H9 (cell line): Measurements from ENCODE around the gene MITF. TPM values are rescaled to one million over a fixed set of nuclear protein-coding genes. Genes with fewer than 3 reads are reported as not detected.

Source experiments
- DNase-seq: peaks from one replicate; pipeline ENCODE4 v3.0.0-alpha.2; 2017
- H2AFZ ChIP-seq: one replicate; pipeline ENCODE4 v1.6.1; 2013; ENCODE audit warnings: mild to moderate bottlenecking, low read length, control low read depth, moderate library complexity
- H2AK5ac ChIP-seq: 2 replicates; pipeline ENCODE4 v1.6.1; 2013; ENCODE audit warnings: low read length, control low read depth, mixed read lengths; ENCODE audit not compliant: insufficient read length
- H2BK120ac ChIP-seq: one replicate; pipeline ENCODE4 v1.6.1; 2013; ENCODE audit warnings: low read depth, mild to moderate bottlenecking, low read length, control low read depth, inconsistent platforms; ENCODE audit not compliant: poor library complexity, severe bottlenecking
- H2BK12ac ChIP-seq: 2 replicates; pipeline ENCODE4 v1.6.1; 2013; ENCODE audit warnings: low read length, control low read depth, mixed read lengths, low read depth; ENCODE audit not compliant: insufficient read length
- H2BK15ac ChIP-seq: 2 replicates; pipeline ENCODE4 v1.6.1; 2013; ENCODE audit warnings: low read depth, low read length, control low read depth
- H2BK20ac ChIP-seq: one replicate; pipeline ENCODE4 v1.6.1; 2013; ENCODE audit warnings: low read depth, mild to moderate bottlenecking, low read length, control low read depth, inconsistent platforms; ENCODE audit not compliant: poor library complexity, severe bottlenecking
- H2BK5ac ChIP-seq: 2 replicates; pipeline ENCODE4 v1.6.1; 2013; ENCODE audit warnings: low read length, control low read depth, mixed read lengths; ENCODE audit not compliant: insufficient read length
- H3K14ac ChIP-seq: 2 replicates; pipeline ENCODE4 v1.6.1; 2013; ENCODE audit warnings: low read length, control low read depth; ENCODE audit not compliant: insufficient read depth
- H3K18ac ChIP-seq: 2 replicates; pipeline ENCODE4 v1.6.1; 2013; ENCODE audit warnings: low read depth, mild to moderate bottlenecking, mixed read lengths, low read length, control low read depth; ENCODE audit not compliant: insufficient read length
- H3K23ac ChIP-seq: 2 replicates; pipeline ENCODE4 v1.6.1; 2013; ENCODE audit warnings: low read length, control low read depth, mixed read lengths, low read depth; ENCODE audit not compliant: insufficient read length
- H3K23me2 ChIP-seq: 2 replicates; pipeline ENCODE4 v1.6.1; 2013; ENCODE audit warnings: low read depth, mild to moderate bottlenecking, mixed read lengths, low read length, control low read depth; ENCODE audit not compliant: insufficient read length, poor library complexity, severe bottlenecking
- H3K27ac ChIP-seq: 2 replicates; pipeline ENCODE4 v1.5.1; 2013; ENCODE audit warnings: low read length, control low read depth, mixed read lengths, low read depth; ENCODE audit not compliant: insufficient read length
- H3K27me3 ChIP-seq: 2 replicates; pipeline ENCODE4 v1.6.1; 2013; ENCODE audit warnings: low read length, control low read depth, inconsistent platforms; ENCODE audit not compliant: insufficient read depth
- H3K4ac ChIP-seq: 2 replicates; pipeline ENCODE4 v1.6.1; 2013; ENCODE audit warnings: low read depth, mild to moderate bottlenecking, control low read depth, inconsistent platforms, low read length, moderate library complexity
- H3K4me1 ChIP-seq: 2 replicates; pipeline ENCODE4 v1.6.1; 2013; ENCODE audit warnings: low read length, control low read depth, inconsistent platforms; ENCODE audit not compliant: insufficient read depth
- H3K4me2 ChIP-seq: 2 replicates; pipeline ENCODE4 v1.6.1; 2013; ENCODE audit warnings: low read length, control low read depth, mixed read lengths; ENCODE audit not compliant: insufficient read length, insufficient read depth
- H3K56ac ChIP-seq: 2 replicates; pipeline ENCODE4 v1.6.1; 2013; ENCODE audit warnings: low read depth, mild to moderate bottlenecking, mixed read lengths, low read length, control low read depth; ENCODE audit not compliant: insufficient read length
- H3K79me1 ChIP-seq: 2 replicates; pipeline ENCODE4 v1.6.1; 2013; ENCODE audit warnings: low read depth, mild to moderate bottlenecking, moderate library complexity, low read length, control low read depth, inconsistent platforms; ENCODE audit not compliant: insufficient read depth, poor library complexity, severe bottlenecking
- H3K79me2 ChIP-seq: 2 replicates; pipeline ENCODE4 v1.6.1; 2013; ENCODE audit warnings: low read length, control low read depth, inconsistent platforms; ENCODE audit not compliant: insufficient read depth
- H3K9ac ChIP-seq: 2 replicates; pipeline ENCODE4 v1.6.1; 2013; ENCODE audit warnings: low read length, control low read depth, mixed read lengths; ENCODE audit not compliant: insufficient read length; ENCODE audit errors: extremely low read depth
- H3K9me3 ChIP-seq: one replicate; pipeline ENCODE4 v1.6.1; 2013; ENCODE audit warnings: low read depth, low read length, inconsistent platforms; ENCODE audit not compliant: control insufficient read depth
- H3T11ph ChIP-seq: one replicate; pipeline ENCODE4 v1.6.1; 2013; ENCODE audit warnings: mild to moderate bottlenecking, low read length, control low read depth, inconsistent platforms
- H4K20me1 ChIP-seq: one replicate; pipeline ENCODE4 v1.6.1; 2013; ENCODE audit not compliant: control insufficient read depth, insufficient read length, insufficient read depth
- H4K5ac ChIP-seq: 2 replicates; pipeline ENCODE4 v1.6.1; 2013; ENCODE audit warnings: low read depth, mild to moderate bottlenecking, mixed read lengths, low read length, control low read depth; ENCODE audit not compliant: insufficient read length
- H4K8ac ChIP-seq: replicated peaks from 2 replicates; pipeline ENCODE4 v1.6.1; 2013; ENCODE audit warnings: low read length, control low read depth, mixed read lengths, low read depth; ENCODE audit not compliant: insufficient read length
- H4K91ac ChIP-seq: 2 replicates; pipeline ENCODE4 v1.6.1; 2013; ENCODE audit warnings: low read depth, mild to moderate bottlenecking, moderate library complexity, mixed read lengths, low read length, control low read depth; ENCODE audit not compliant: insufficient read length
- H3K27ac Mint-ChIP-seq, 3 experiments: 2 replicates in 2 of 3; 3 replicates in 1 of 3; pipeline ENCODE4 v1.8.0; 2020 to 2021; ENCODE audit warnings: mixed read lengths in 3 of 3, mild to moderate bottlenecking in 1 of 3, moderate library complexity in 1 of 3
- H3K27me3 Mint-ChIP-seq: 2 replicates; pipeline ENCODE4 v1.8.0; 2021; ENCODE audit warnings: low read depth, mild to moderate bottlenecking, moderate library complexity, mixed read lengths
- H3K36me3 Mint-ChIP-seq, 3 experiments: 2 replicates in 2 of 3; 3 replicates in 1 of 3; pipeline ENCODE4 v1.8.0; 2020 to 2021; ENCODE audit warnings: low read depth in 3 of 3, mixed read lengths in 3 of 3; ENCODE audit not compliant: insufficient read depth in 1 of 3
- H3K4me1 Mint-ChIP-seq, 2 experiments: 2 replicates each; pipeline ENCODE4 v1.8.0; 2020; ENCODE audit warnings: mixed read lengths in 2 of 2
- H3K4me3 Mint-ChIP-seq, 2 experiments: 2 replicates in 1 of 2; 3 replicates in 1 of 2; pipeline ENCODE4 v1.8.0; 2020 to 2021; ENCODE audit warnings: mild to moderate bottlenecking in 2 of 2, mixed read lengths in 2 of 2, moderate library complexity in 1 of 2
- H3K9me3 Mint-ChIP-seq, 2 experiments: 2 replicates in 1 of 2; 3 replicates in 1 of 2; pipeline ENCODE4 v1.8.0; 2020; ENCODE audit warnings: mild to moderate bottlenecking in 2 of 2, mixed read lengths in 2 of 2, moderate library complexity in 1 of 2
- WGBS: extraction: QIAGEN DNeasy Blood & Tissue Kit; methylation state at CpG from one replicate; pipeline ENCODE4 v1.1.7; 2013; ENCODE audit warnings: missing lambda C conversion rate, low lambda C conversion rate, mixed read lengths; ENCODE audit not compliant: insufficient read length; ENCODE audit errors: extremely low coverage; 5-methylcytosine and 5-hydroxymethylcytosine counted together
- total RNA-seq: library from RNA; stranded (reverse); gene quantifications from 2 replicates; pipeline ENCODE4 v1.2.1, GENCODE V29; 2021
- TF ChIP-seq, protein P1 (sequence below): fragments of 200-600 bp; sonication (generic); conservative IDR thresholded peaks from 3 replicates; pipeline ENCODE4 v1.8.0; 2021; ENCODE audit warnings: antibody characterized with exemption, mild to moderate bottlenecking

Gene MITF
- total RNA-seq, 1 experiment from 2014 or later = 0.81 TPM

- no peak overlapping the region for H4K8ac ChIP-seq
- H3T11ph ChIP-seq = no peak overlapping the region
- TF ChIP-seq, protein P1, sequence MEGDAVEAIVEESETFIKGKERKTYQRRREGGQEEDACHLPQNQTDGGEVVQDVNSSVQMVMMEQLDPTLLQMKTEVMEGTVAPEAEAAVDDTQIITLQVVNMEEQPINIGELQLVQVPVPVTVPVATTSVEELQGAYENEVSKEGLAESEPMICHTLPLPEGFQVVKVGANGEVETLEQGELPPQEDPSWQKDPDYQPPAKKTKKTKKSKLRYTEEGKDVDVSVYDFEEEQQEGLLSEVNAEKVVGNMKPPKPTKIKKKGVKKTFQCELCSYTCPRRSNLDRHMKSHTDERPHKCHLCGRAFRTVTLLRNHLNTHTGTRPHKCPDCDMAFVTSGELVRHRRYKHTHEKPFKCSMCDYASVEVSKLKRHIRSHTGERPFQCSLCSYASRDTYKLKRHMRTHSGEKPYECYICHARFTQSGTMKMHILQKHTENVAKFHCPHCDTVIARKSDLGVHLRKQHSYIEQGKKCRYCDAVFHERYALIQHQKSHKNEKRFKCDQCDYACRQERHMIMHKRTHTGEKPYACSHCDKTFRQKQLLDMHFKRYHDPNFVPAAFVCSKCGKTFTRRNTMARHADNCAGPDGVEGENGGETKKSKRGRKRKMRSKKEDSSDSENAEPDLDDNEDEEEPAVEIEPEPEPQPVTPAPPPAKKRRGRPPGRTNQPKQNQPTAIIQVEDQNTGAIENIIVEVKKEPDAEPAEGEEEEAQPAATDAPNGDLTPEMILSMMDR = no peak
- H3K79me1 ChIP-seq = no peaks in the 10 kb centered on the region
- no peak overlapping the region for H3K27ac ChIP-seq
- H3K9me3 ChIP-seq = no peaks in the 10 kb centered on the region
- Mint-ChIP-seq H3K27me3 (no peaks in the 10 kb centered on the region), H3K9me3 (no peaks in the 10 kb centered on the region; a peak in 1 of 5 replicates), H3K27ac (no peak overlapping the region), H3K4me3 (no peak overlapping the region), H3K36me3 (no peaks in the 10 kb centered on the region), H3K4me1 (peaks cover 13 to 17% of the 10 kb centered on the region in 2 experiments)
- no peak overlapping the region for H2BK12ac ChIP-seq
- no peak overlapping the region for H3K56ac ChIP-seq
- no peaks in the 10 kb centered on the region for H3K79me2 ChIP-seq
- no peak overlapping the region for H2AK5ac ChIP-seq
- no peaks in the 10 kb centered on the region for H4K20me1 ChIP-seq
- 0 out of 2 replicates have a peak, but pooled peaks cover 1% of the 10 kb centered on the region for H3K4me1 ChIP-seq
- H4K5ac ChIP-seq = no peak overlapping the region
- no peak overlapping the region for H3K4ac ChIP-seq
- no peak overlapping the region for H3K14ac ChIP-seq
- no peak overlapping the region for H3K9ac ChIP-seq
- H3K18ac ChIP-seq = no peak overlapping the region
- DNase-seq = no peak
- no peak overlapping the region for H2BK120ac ChIP-seq
- H2BK5ac ChIP-seq = no peak overlapping the region
- WGBS = no CpG with 5 or more reads among the region's 4 CpGs
- H3K4me2 ChIP-seq = no peak overlapping the region
- no peak overlapping the region for H2BK20ac ChIP-seq
- H3K23ac ChIP-seq = no peak overlapping the region
- no peak overlapping the region for H4K91ac ChIP-seq
- no peaks in the 10 kb centered on the region for H3K23me2 ChIP-seq
- no peak overlapping the region for H2AFZ ChIP-seq
- H3K27me3 ChIP-seq = no peaks in the 10 kb centered on the region
- H2BK15ac ChIP-seq = no peak overlapping the region
Observed at GRCh38 chr3:69786854-69787253, 47.6 kb downstream of the MITF start.
